NK-92 treated with Interleukin-12 subunit alpha and Interleukin-12 subunit beta, amount 100 ng/mL, for 24 hours (cell line): ENCODE measurements around the gene PLEKHH1.
A peak's percentile ranks its signal among the peaks of the same experiment; 100 is the strongest.

Source experiments
- DNase-seq: peaks from one replicate; lab custom pipeline; 2025; lab: John Stamatoyannopoulos, UW

The PLEKHH1 gene

DNA sequence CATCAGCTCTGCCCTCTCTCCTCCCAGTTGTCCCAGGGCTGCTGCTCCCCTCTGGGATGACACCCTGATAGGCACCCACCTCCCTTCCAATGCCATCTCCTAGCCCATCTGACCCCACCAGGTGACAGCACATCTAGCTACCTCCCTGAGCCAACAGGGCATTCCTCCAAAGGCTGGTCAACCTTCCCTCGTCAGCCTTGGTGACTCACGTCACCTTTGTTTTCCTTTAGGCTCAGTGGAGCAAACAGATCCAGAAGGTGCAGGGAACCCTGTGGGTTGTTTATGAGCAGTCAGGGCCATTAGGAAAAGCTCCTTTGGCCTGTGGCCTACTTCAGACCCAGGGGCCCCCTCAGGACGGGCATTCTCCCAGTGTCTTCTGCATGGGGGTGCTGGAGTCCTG lies 34.6 kb downstream of the PLEKHH1 start:
- no peak for DNase-seq

DNA sequence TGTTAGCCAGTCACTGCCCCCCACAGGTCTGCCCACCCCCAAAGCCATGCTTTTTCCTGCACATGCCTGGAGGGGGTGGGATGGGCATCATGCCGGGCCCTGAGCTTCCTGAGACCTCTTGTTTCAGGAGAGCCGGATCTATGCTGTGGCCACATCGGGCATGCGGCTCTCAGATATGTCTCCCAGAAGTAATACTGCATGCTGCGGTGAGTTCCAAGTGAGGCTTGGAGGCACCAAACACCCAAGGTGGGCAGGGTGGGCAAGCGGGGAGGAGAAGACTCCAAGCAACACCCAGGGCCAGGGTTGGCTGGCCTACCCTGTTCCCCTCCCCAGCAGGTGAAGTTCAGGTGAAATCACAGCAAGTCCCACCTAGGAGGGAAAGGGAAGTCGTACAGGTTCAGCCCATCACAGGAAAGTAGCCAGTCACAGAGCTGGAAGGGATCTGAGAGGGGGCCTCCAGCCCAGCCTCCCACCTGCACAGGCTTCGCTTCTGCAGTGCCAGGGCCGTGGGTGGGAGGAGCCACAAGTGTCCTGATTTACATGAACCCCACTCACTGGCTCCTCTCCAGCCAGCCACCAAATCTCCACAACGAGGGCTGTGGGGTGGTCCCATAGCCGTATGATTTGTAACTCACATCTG lies 36.0 kb downstream of the PLEKHH1 start:
- DNase-seq: no peak

DNA sequence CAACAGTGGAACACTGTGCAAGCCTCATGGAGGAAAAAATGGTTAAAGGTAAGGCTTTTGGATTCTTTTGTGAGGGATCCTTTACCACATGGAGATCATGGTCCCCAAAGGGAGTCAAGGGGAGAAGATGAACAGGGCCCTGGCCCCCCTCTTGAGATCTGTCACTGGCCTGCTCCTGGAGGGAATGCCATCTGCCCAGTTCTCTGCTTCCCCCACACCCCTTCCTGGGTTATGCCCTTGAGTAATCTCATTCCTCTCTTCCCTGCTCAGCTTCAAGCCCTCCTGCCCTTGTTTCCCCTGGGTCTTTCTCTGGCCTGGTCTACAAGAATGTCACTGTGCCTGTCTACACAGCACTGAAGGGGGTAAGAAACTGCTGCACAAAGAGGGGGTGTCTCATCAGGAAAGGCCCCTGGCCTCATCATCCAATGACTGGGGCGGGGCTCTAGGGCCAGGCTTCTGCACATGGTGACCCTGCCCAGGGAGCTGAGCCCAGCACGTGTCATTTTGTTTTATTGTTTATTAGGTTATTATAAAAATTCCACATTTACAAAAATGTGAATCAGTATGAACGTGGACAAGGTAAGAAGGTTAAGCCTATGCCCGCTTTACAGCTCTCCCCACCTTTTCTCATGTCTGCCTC lies 36.7 kb downstream of the PLEKHH1 start:
- DNase-seq: no peak

DNA sequence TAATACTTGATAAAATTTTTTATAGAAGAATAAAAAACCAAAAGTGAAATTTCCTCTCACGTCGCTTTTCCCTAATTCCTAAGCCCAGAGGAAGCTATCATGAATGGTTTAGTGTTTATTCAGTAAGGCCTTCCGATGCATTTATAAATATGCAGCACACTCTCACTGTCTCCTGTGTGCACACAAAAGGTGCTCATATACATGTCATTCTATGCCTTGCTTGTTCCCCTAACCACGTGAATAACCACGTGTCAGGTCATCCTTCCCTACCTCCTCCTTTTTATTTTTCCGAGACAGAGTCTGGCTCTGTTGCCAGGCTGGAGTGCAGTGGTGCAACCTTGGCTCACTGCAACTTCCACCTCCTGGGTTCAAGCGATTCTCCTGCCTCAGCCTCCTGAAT lies 37.4 kb downstream of the PLEKHH1 start:
- no peak for DNase-seq

DNA sequence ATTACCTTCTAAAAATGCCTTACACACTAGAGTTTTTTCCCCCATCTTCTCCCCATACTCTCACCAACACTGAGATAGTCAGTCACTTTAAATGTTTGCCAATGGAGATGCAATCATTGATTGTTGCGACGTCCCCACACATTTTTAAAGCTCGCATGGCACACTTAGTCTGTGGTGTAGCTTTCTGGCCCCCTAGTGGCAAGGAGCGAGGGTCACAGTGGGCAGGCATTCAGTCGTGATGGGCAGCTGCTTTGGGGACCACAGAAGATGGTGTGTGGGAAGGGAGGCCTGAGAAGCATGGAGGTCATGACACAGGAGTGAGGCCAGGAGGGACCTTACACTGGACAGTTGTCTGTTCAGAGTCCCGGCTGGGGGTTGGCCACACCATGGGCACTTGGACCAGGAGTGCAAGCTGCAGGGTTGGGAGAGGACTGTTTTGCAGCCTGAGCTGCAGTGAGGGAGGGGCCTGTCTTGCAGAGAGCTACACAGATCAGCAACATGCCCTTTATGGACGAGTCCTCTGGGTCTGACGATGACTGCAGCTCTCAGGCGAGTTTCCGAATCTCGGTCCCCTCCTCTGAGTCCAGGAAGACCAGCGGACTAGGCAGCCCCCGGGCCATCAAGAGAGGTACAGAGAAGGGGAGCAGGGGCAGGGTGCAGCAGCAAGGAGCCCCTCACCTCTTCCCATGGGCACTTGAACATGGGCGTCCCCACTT lies 38.3 kb downstream of the PLEKHH1 start:
- peak; percentile 26 for DNase-seq

DNA sequence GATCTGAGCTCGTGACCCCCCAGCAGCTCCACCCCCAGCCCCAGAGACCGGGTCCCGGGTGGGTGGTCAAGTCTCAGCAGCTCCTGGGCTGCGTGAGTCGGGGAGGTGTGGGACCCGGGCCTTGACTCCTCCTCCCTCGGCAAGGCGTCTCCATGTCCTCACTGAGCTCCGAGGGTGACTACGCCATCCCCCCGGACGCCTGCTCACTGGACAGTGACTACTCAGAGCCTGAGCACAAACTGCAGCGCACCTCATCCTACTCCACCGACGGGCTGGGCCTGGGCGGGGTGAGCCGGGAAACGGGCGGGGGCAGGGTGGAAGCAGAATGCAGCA lies 38.9 kb downstream of the PLEKHH1 start:
- no peak for DNase-seq

DNA sequence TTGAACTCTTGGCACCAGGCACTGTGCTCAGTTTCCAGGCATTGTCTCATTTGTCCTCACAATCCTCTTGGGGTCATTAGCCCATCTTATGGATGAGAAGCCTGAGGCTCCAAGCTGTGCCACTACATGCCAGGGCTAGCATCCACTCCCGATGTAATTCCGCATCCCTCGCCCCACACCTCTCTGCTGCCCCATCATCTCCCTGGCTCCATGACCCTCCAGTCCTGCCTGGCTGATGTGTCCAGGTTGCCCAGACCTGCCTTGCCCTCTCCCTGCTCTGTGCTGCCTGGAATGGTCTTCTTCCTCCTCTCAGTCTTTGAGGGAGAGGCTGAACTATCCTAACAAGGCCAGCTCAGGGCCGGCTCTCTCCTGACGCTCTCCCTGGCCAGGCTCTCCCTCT lies 39.5 kb downstream of the PLEKHH1 start:
- DNase-seq: no peak

DNA sequence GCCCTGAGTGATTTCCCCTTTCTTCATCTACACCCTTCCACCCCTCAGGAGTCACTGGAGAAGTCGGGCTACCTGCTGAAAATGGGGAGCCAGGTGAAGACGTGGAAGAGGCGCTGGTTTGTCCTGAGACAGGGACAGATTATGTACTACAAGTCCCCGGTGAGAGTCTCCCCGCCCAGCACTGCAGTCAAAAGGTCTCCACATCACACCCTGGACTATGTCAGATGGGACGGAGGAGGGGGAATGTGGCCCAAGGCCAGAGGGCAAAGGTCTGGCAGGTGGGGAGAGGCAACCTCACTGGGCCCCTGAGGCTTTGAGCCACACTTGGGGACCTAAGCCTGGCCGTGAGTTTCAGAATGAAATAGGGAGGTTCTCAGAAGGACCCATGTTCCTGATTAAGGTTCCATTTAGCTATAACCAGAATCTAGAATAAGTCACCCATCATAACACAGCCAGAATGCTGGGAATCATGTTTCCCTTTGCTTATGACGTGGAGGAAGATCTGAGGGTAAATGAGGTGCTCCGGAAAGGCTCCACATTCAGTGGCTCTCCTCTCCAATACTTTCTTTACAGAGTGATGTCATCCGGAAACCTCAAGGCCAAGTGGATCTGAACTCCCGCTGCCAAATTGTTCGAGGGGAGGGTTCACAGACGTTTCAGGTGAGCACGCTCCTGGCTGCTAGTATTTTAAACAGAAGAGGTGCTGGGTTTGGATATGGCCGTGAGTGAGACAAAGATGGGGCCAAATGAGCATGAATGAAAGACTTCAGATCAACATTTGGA lies 40.3 kb downstream of the PLEKHH1 start:
- no peak for DNase-seq

DNA sequence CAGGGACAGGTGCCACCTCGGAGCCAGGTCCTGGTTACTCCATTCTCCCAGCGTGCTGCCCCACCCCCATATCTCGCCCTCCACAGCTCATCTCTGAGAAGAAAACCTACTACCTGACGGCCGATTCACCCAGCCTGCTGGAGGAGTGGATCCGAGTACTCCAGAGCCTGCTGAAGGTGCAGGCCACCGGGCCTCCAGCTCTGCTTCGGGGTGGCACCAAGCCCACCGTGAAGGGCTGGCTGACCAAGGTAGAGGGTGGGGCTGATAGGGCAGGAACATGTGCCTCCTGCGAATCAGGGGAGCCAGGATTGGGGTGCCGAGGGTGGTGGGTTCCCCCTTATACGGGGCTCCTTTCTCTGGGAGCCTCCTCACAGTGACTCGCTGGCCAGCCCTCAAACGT lies 41.1 kb downstream of the PLEKHH1 start:
- DNase-seq: no peak

DNA sequence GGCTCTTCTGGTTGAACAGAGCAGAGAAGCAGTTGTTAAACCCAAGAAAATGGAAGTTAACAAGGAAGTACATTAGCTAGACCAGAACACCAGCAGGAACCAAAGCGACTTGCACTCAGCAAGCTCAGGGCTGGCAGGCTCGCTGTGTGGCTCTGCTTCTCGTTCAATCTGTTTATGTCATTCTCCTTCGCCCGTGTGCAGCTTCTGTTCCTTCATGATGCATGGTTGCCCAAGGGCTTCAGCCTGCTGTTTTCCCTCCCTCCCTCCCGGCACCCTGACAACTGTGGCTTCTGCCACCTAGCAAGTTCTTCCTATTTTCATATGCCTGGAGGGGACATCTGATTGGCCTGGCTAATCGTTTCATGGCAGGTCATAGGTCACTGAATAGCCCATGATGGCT lies 41.7 kb downstream of the PLEKHH1 start:
- no peak for DNase-seq

DNA sequence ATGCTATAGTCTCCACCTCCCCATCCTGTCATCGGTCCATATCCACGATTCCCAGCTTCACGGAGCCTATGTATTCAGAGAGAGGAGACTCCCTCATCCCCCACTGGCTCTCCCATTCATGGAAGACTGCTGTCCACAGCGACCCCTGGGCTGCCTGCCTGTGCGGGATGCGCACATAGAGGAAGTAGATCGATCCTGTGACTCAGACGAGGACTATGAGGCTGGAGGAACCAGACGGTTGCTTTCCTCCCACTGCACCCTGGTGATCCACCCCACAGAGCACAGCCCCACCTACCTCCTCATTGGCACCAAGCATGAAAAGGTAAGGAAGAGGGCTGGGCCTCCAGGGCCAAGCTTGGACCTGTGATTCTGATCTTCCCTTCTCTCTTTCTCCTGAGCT lies 42.6 kb downstream of the PLEKHH1 start:
- no peak for DNase-seq

DNA sequence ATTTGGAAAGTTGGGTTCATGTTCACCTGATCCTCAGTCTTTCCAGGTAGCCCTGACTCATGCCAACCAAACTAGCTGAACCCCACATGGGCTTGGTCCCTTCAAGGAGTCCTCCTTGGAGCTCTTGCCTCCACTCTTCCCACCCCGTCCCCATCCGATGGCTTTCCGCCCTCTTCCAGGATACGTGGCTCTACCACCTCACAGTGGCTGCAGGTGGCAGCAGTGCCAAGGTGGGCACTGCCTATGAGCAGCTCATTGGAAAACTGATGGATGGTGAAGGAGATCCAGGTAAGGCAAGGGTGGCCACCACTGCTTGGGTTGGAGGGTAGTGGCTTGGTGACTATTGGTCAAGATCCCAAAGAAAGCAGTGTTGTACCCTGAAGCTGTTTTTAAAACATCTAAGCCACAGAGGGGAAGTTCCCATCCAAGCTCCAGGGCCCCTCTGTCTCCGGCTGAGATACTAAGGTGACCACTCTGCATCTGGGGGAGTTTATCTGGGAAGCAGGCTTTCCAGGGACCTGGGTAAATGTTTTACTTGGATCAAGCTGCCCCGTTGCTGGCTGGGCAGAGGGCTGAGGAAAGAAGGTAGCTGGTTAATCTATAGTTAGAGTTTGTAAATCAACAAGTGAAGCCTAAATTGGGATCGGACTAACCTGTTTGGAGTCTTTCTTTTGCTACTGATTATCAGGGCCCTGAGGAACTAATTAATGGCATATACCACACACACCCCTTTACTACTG lies 43.3 kb downstream of the PLEKHH1 start:
- no peak for DNase-seq

DNA sequence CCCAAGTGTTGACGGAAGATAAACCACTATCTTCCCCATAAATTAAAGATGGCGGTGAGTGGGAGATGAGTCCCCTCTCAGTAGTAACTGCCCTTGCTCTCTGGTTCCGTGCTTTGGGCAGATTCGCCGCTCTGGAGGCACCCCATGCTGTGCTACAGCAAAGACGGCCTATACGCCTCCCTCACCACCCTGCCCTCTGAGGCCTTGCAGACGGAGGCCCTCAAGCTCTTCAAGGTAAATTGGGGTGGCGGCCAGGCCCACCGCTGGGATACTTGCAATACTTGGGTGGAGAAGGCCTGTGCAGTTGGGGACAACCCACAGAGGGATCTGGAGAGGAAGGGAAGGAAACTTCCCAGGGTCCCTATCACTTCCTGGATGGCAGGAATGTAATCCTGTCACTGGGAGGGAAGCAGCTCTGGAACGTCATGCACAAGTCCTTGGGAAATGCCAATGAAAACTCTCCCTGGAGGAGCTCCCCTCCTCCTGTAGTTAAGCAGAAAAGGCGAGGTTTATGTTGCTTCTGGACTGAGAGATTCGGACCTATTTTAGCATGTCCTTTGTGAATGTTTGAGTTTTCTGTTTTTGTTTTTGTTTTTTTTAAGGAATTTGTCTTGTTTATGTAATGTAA lies 44.2 kb downstream of the PLEKHH1 start:
- DNase-seq: no peak

DNA sequence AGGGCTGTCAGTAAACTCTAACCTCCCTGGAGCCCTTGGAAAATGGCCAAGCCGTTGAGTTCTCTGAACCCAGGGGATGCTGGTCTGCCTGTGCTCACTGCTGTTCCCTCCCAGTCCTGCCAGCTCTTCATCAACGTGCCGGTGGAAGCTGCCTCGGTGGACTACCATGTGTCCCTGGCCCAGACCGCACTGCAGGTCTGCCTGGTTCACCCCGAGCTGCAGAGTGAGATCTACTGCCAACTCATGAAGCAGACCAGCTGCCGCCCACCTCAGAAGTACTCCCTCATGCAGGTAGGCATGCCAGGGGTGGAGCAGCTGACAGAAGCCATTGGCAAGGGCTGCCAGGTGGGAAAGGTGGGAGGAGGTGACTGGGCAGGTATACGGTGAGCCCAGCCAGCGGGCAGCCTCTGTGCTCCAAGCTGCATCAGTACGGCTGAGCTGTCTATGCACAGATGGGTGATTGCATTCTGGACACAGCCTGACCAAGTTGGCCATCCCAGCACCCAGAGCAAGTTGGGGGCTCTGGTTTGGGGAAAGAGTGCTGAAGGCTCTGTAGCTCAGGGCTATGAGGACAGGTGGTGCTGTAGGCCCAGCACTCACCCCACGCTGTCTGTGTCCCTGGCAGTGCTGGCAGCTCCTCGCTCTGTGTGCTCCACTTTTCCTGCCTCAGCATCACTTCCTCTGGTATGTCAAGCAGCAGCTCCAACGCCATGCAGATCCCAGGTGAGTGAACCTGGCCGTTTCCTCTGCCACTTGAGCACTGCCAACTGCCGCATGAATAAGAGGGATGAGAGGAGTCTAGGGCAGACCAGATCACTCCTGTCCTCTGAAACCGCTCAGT lies 45.0 kb downstream of the PLEKHH1 start:
- DNase-seq: no peak

DNA sequence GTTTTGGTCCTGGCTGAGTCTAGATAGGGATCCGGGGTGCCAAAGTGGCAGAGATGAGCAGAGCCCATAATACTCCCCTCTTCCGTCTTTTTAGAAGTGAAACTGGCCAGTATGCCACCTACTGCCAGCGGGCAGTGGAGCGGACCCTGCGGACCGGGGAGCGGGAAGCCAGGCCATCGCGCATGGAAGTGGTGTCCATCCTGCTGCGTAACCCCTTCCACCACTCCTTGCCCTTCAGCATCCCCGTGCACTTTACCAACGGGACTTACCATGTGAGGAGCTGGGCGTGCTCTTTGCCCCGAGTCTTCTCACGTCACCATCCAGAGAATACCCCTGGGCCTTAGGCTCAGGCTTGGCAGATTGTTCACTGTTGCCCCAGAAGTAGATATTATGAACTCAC lies 46.0 kb downstream of the PLEKHH1 start:
- DNase-seq: no peak

DNA sequence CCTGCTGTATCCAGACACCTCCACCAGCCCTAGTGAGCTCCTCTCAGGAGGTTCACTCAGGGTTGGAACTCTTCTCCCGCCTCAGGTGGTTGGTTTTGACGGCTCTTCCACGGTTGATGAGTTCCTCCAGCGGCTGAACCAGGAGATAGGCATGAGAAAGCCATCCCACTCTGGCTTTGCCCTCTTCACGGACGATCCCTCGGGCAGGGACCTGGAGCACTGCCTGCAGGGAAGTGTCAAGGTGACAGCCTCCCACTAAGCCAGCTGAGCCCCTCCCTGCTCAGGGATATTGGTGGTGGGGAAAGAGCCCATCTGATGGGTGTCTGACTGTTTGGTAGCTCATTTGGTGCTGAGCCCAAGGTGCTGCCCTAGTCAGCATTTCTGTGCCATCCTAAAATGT lies 46.5 kb downstream of the PLEKHH1 start:
- no peak for DNase-seq

DNA sequence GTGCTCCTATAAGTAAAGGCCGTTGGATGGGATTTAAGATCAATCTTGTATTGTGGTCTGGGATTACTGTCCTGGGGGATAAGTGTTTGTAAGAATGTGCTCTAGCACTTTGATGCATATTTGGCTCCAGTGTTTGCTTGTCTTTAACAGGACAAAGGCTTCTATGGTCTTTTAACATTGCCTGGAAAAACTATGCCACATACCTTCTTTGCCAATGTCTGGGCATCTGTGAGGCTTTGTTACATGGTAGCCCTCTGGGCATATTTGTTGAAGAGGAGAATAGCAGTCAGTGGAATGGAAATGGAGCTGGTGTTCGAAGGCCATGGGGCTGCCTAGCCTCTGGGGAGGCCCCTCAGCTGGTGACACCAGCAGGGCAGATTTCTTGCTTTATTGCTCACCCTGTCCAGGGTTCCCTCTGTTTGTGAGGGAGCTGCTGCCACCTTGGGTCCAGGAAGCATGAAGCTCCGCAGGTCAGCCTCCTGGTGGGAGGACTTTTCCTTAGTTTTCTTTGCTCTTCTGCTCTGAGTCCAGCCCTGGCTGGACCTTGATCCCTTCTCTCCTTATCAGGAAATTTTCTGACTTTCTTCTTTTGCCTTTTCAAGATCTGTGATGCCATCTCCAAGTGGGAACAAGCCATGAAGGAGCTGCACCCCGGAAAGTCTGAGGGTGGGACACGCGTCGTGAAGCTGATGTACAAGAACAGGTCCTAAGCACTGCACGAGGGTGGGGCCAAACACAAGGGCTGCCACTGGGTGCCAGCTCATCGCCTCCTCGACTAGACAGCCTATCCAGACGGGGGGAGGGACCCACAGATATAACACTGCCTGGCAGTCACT lies 47.5 kb downstream of the PLEKHH1 start:
- no peak for DNase-seq

DNA sequence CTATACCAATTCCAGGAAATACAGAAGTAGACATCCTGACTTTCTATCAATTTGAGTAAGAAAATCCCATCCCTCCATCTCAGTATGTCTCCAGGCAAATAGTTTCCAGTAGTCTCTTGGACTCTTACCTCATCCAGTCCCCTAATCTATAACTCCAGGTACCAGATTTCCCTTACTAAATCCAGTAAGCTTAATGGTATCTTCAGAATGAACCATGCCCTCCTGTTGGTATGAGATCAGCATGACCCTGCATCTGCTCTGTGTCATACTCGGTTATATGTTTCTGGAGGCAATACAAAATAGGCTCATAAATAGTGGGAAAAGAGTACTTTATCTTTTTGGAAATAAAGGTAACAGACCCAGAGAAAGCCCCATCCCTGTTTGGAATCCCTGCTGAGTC lies 48.6 kb downstream of the PLEKHH1 start:
- DNase-seq: no peak

DNA sequence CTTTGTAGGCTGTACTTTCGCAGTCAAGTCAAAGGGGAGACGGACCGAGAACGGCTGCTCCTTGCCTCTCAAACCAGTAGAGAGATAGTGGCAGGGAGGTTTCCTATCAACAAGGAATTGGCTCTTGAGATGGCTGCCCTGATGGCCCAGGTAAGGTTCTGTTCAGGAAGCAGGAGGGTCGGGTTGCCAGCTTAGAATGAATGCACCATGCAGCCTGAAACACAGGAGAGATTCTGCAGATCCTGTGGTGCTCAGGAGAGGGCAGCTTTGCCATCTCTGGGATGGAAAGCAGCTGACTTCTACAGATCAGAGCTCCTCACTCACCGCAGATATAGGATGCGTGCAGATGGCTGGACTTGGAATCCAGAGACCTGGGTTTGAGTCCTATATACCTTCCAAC lies 49.0 kb downstream of the PLEKHH1 start:
- DNase-seq: no peak
